A549 (cell line): ENCODE measurements around the gene PDZD7. TPM values are rescaled to one million over a fixed set of nuclear protein-coding genes. Genes with fewer than 3 reads are reported as not detected.

Experiments
- ATAC-seq, 2 experiments: fragments of 200-7000 bp in 1 of 2; fragments of >200 bp in 1 of 2; cut with Nextera tagmentation in 1 of 2; cut with Tn5 transposase in 1 of 2; 3 replicates each; pipeline versions ENCODE4 v1.8.0 to v1.9.1; 2018 to 2020; ENCODE audit warnings: mild to moderate bottlenecking in 1 of 2, moderate library complexity in 1 of 2
- CTCF ChIA-PET: fragments of 300-600 bp; sonication (Branson Sonifier 250); formaldehyde crosslinking; extraction: SDS; loops from one replicate; lab custom pipeline; 2021; ENCODE audit warnings: antibody characterized with exemption, inconsistent platforms; lab: Yijun Ruan, JAX
- POLR2A ChIA-PET: fragments of 350-600 bp; formaldehyde crosslinking; extraction: SDS; loops from one replicate; lab custom pipeline; 2021; ENCODE audit warnings: antibody characterized with exemption, inconsistent platforms; lab: Yijun Ruan, JAX
- DNase-seq, 2 experiments: peaks; one replicate each; pipeline versions ENCODE4 v3.0.0 to v3.0.0-alpha.2; 2011 to 2016; ENCODE audit warnings: low read depth in 1 of 2, low spot score in 1 of 2
- FAIRE-seq: peaks from 2 replicates; lab custom pipeline; 2011; peaks lifted over from hg19 to GRCh38; lab: Jason Lieb, UNC
- H3K27ac ChIP-seq, 2 experiments: fragments of >200 bp; sonication (Bioruptor Twin); formaldehyde crosslinking; 3 replicates each; pipeline ENCODE4 v1.5.1; 2016 to 2017
- H3K4me1 ChIP-seq: fragments of >200 bp; sonication (Bioruptor Twin); formaldehyde crosslinking; 3 replicates; pipeline ENCODE4 v1.6.1; 2016
- H3K4me2 ChIP-seq: fragments of >200 bp; sonication (Bioruptor Twin); formaldehyde crosslinking; 3 replicates; pipeline ENCODE4 v1.6.1; 2016
- H3K4me3 ChIP-seq: fragments of >200 bp; sonication (Bioruptor Twin); formaldehyde crosslinking; 3 replicates; pipeline ENCODE4 v1.5.1; 2016
- H3K9me3 ChIP-seq: fragments of >200 bp; sonication (Bioruptor Twin); formaldehyde crosslinking; 3 replicates; pipeline ENCODE4 v1.6.1; 2016
- CTCF ChIP-seq: fragments of >200 bp; sonication (Bioruptor Twin); formaldehyde crosslinking; IDR thresholded peaks from 3 replicates; pipeline ENCODE4 v1.5.1; 2016
- EHMT2 ChIP-seq: fragments of 200-600 bp; sonication (generic); IDR thresholded peaks from 2 replicates; pipeline ENCODE4 v1.6.1; 2016; ENCODE audit warnings: antibody characterized with exemption, low read depth, mild to moderate bottlenecking, moderate library complexity
- ESRRA ChIP-seq: fragments of 150-350 bp; IDR thresholded peaks from 2 replicates; pipeline ENCODE4 v1.6.1; 2014; ENCODE audit warnings: mild to moderate bottlenecking, low read length, borderline replicate concordance
- HMGXB4 ChIP-seq: fragments of 250-450 bp; sonication (Bioruptor Pico); IDR thresholded peaks from 2 replicates; pipeline ENCODE4 v1.5.0; 2021; ENCODE audit warnings: mild to moderate bottlenecking, moderate library complexity, borderline replicate concordance
- HOXB13 ChIP-seq: fragments of 250-450 bp; sonication (Bioruptor Pico); IDR thresholded peaks from 2 replicates; pipeline ENCODE4 v1.5.0; 2020; ENCODE audit warnings: low read depth, mild to moderate bottlenecking, moderate library complexity
- JUNB ChIP-seq: fragments of >200 bp; sonication (Bioruptor Twin); formaldehyde crosslinking; IDR thresholded peaks from 2 replicates; pipeline ENCODE4 v1.6.1; 2016
- KDM1A ChIP-seq: fragments of 200-600 bp; sonication (generic); IDR thresholded peaks from 2 replicates; pipeline ENCODE4 v1.6.1; 2016; ENCODE audit warnings: low read depth, mild to moderate bottlenecking
- KDM5A ChIP-seq: fragments of 200-600 bp; sonication (generic); IDR thresholded peaks from 2 replicates; pipeline ENCODE4 v1.6.1; 2016; ENCODE audit warnings: antibody characterized with exemption, mild to moderate bottlenecking
- MYC ChIP-seq: IDR thresholded peaks from 2 replicates; pipeline ENCODE4 v1.6.1; 2012; ENCODE audit warnings: mild to moderate bottlenecking, inconsistent platforms, low read length, improper control_type of control experiment, borderline replicate concordance
- PBX3 ChIP-seq: IDR thresholded peaks from 2 replicates; pipeline ENCODE4 v1.6.1; 2012
- POLR2A ChIP-seq: IDR thresholded peaks from 2 replicates; pipeline ENCODE4 v1.6.1; 2012; ENCODE audit warnings: mild to moderate bottlenecking, low read length
- POLR2AphosphoS2 ChIP-seq: conservative IDR thresholded peaks from 2 replicates; pipeline ENCODE4 v1.6.1; 2012; ENCODE audit warnings: low read length, improper control_type of control experiment, inconsistent platforms
- RNF2 ChIP-seq: fragments of 200-600 bp; sonication (generic); IDR thresholded peaks from 2 replicates; pipeline ENCODE4 v1.6.1; 2016; ENCODE audit warnings: low read depth, mild to moderate bottlenecking, antibody characterized with exemption, moderate library complexity, borderline replicate concordance
- SREBF2 ChIP-seq: fragments of 450-650 bp; IDR thresholded peaks from 2 replicates; pipeline ENCODE4 v1.6.1; 2014; ENCODE audit warnings: mild to moderate bottlenecking, moderate library complexity
- TP53 ChIP-seq: fragments of 250-450 bp; sonication (Bioruptor Pico); IDR thresholded peaks from 2 replicates; pipeline ENCODE4 v1.5.0; 2021; ENCODE audit warnings: mild to moderate bottlenecking, moderate library complexity
- ZC3H11A ChIP-seq: fragments of 450-650 bp; IDR thresholded peaks from 2 replicates; pipeline ENCODE4 v1.6.1; 2014; ENCODE audit warnings: antibody characterized with exemption, mild to moderate bottlenecking
- WGBS: methylation state at CpG from one replicate; pipeline ENCODE4 v1.1.6; 2017; ENCODE audit errors: missing lambda C conversion rate; 5-methylcytosine and 5-hydroxymethylcytosine counted together
- polyA plus RNA-seq, 4 experiments: library from polyadenylated mRNA; depleted of rRNA in 3 of 4; stranded (reverse); fragments of >200 nt; fragmentation: RNase III in 1 of 4; extraction: RNeasy Plus Mini Kit Qiagen cat#74134 plus additional on column Dnase treatment in 1 of 4; gene quantifications; 2 replicates in 3 of 4; 3 replicates in 1 of 4; pipeline ENCODE4 v1.2.3, GENCODE V29; 2011 to 2017
- TF ChIP-seq, protein P1 (sequence below): fragments of 450-650 bp; IDR thresholded peaks from 2 replicates; pipeline ENCODE4 v1.6.1; 2014; ENCODE audit warnings: antibody characterized with exemption
- TF ChIP-seq, protein P2 (sequence below): IDR thresholded peaks from 2 replicates; pipeline ENCODE4 v1.6.1; 2012; ENCODE audit warnings: low read depth, borderline replicate concordance
- TF ChIP-seq, protein P3 (sequence below): fragments of >200 bp; sonication (Bioruptor Twin); formaldehyde crosslinking; IDR thresholded peaks from 3 replicates; pipeline ENCODE4 v1.6.1; 2016

PDZD7 gene
- polyA plus RNA-seq, 2 of the 4 experiments (the other 2 are of a cell fraction): 0.21 to 0.56 TPM

DNA sequence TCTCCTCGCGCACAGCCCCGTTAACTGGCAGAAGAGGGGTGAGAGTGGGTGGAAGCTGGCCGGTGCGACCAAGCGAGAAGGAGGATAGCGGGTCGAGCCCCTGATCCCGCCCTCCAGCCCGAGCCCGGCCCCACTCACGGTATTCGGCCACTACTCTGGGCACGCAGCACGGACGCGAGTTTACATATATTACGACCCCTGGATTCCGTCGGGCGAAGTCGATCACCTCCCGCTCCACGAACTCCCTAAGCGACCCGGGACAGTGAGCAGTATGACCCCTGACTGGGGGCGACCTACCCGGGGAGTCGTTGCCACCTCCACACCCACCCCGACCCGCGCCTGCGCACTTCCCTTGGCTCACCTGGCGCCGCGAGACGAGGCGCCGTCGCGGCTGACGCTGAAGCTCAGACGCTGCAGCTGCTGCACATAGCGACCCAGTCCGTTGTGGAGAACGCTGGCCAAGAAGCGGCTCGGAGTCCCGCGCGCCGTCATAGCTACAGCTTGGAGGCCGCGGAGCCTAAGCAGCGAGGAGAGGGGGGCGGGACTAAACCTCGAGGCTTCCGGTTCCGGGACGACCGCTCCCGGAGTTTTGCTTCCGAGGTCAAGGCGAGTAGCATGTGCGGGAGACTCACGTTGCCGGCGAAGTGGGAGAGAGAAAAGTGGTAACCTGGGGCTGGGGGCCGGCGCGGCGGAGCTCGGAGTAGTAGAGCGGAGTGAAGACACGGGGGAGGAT is 43.8 kb downstream of the PDZD7 start, which contains the start of the genes MRPL43 and TWNK (continued):
- TF ChIP-seq EHMT2 (no peak), KDM1A (no peak), HOXB13 (CRISPR knock-in tag) (0 out of 2 replicates have a peak, but pooled peaks have one; percentile 41), CTCF (no peak), KDM5A (peak; percentile 51; the same call in 1 of the 2 replicates), MYC (peak; percentile 98), RNF2 (no peak)

DNA sequence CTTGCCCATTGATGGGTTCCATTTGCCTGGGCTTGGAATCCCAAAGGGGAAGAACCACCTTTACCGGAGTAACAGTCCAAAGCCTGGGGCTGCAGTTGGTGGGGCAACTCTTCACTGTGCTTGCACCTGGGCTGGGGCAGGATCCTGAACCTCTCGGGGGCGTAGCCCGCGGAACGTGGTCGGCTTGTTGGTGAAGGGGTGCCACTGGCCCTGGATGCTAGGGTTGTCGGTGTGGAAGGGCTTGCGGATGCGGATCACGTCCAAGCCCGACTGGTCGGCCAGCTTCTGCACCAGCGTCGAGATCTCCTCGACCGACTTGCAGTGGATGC is 44.3 kb downstream of the PDZD7 start:
- no peak for FAIRE-seq
- Histone ChIP-seq H3K4me3 (peak overlapping the region; percentile 83), H3K27ac (peak overlapping the region; percentile 96 to 97), H3K4me1 (peaks cover 31% of the 10 kb centered on the region), H3K4me2 (peak overlapping the region; percentile 96), H3K9me3 (no peaks in the 10 kb centered on the region)
- POLR2A ChIA-PET: interaction anchor here (1.1 to 1.8 kb wide), 3 partner anchors 10 to 28 kb away, joined by 3 to 6 read pairs (median 4); no protein-coding TSS in a partner anchor
- CTCF ChIA-PET: interaction anchor here (2.1 to 25.8 kb wide), 5 partner anchors 8 to 30 kb away, joined by 5 to 608 read pairs (median 12); partner anchors contain the start of genes LZTS2 and SEMA4G
- 22% methylated on average over 14 of the region's 17 CpGs for whole genome bisulfite sequencing
- no peak; a peak in 1 of 6 replicates for ATAC-seq
- no peak for DNase-seq
- no peak for TF ChIP-seq JUNB

- FAIRE-seq (no peak), DNase-seq (no peak), ATAC-seq (no peak)
- Histone ChIP-seq H3K27ac (no peak overlapping the region), H3K9me3 (no peaks in the 10 kb centered on the region), H3K4me3 (no peak overlapping the region), H3K4me1 (peaks cover 31% of the 10 kb centered on the region), H3K4me2 (peak overlapping the region; percentile 96; the same call in 1 of the 3 replicates)
- ChIA-PET POLR2A (no interaction called here), CTCF (interaction anchor here (1.0 to 25.8 kb wide), 8 partner anchors 9 to 65 kb away, joined by 3 to 608 read pairs (median 8); partner anchors contain the start of genes LZTS2 and SEMA4G)
- 70% methylated on average over 5 of the region's 5 CpGs for WGBS
- no peak for TF ChIP-seq PBX3
- TF ChIP-seq, protein P1, sequence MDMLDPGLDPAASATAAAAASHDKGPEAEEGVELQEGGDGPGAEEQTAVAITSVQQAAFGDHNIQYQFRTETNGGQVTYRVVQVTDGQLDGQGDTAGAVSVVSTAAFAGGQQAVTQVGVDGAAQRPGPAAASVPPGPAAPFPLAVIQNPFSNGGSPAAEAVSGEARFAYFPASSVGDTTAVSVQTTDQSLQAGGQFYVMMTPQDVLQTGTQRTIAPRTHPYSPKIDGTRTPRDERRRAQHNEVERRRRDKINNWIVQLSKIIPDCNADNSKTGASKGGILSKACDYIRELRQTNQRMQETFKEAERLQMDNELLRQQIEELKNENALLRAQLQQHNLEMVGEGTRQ: no peak
- no peak for TF ChIP-seq ZC3H11A
- TF ChIP-seq KDM5A: no peak
- no peak for TF ChIP-seq SREBF2
- TF ChIP-seq, protein P2, sequence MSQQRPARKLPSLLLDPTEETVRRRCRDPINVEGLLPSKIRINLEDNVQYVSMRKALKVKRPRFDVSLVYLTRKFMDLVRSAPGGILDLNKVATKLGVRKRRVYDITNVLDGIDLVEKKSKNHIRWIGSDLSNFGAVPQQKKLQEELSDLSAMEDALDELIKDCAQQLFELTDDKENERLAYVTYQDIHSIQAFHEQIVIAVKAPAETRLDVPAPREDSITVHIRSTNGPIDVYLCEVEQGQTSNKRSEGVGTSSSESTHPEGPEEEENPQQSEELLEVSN: no peak
- no peak for TF ChIP-seq TP53 (CRISPR knock-in tag)
- TF ChIP-seq HOXB13 (CRISPR knock-in tag): no peak
- no peak for TF ChIP-seq POLR2A
- TF ChIP-seq HMGXB4 (CRISPR knock-in tag): no peak
- TF ChIP-seq, protein P3, sequence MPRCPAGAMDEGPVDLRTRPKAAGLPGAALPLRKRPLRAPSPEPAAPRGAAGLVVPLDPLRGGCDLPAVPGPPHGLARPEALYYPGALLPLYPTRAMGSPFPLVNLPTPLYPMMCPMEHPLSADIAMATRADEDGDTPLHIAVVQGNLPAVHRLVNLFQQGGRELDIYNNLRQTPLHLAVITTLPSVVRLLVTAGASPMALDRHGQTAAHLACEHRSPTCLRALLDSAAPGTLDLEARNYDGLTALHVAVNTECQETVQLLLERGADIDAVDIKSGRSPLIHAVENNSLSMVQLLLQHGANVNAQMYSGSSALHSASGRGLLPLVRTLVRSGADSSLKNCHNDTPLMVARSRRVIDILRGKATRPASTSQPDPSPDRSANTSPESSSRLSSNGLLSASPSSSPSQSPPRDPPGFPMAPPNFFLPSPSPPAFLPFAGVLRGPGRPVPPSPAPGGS: no peak
- no peak for TF ChIP-seq ESRRA
- no peak for TF ChIP-seq POLR2AphosphoS2
Measured at GRCh38 chr10:100985336-100985735, 45.6 kb downstream of the PDZD7 start.
